NCI-H2227 treated with DMSO at 0.1 percent for 48 hours (cell line): Measurements from ENCODE around the gene RNF41.
"Not testable (repeated sequence)": the region's sequence is repeated elsewhere in the genome, so short reads cannot be mapped to it uniquely, and the experiment has no call there.

ENCODE experiments used
- DNase-seq: peaks from one replicate; lab custom pipeline; 2025; lab: John Stamatoyannopoulos, UW

RNF41 gene

GRCh38 chr12:56165369-56165768 is 56.4 kb downstream of the RNF41 start:
- DNase-seq, result no peak

- DNase-seq, result no peak
Measured at GRCh38 chr12:56164345-56164729, 57.4 kb downstream of the RNF41 start.

GRCh38 chr12:56163533-56164344 is 58.0 kb downstream of the RNF41 start:
- no peak for DNase-seq

- DNase-seq, result no peak
Measured at GRCh38 chr12:56162468-56163290, 59.0 kb downstream of the RNF41 start.

GRCh38 chr12:56161690-56162351 is 59.9 kb downstream of the RNF41 start:
- no peak for DNase-seq

- no peak for DNase-seq
Measured at GRCh38 chr12:56160894-56161689, 60.6 kb downstream of the RNF41 start.

GRCh38 chr12:56160193-56160763 is 61.4 kb downstream of the RNF41 start:
- DNase-seq, result no peak

GRCh38 chr12:56159482-56160192 is 62.1 kb downstream of the RNF41 start:
- no peak for DNase-seq

GRCh38 chr12:56158926-56159461 is 62.7 kb downstream of the RNF41 start:
- DNase-seq, result peak; percentile 53

GRCh38 chr12:56158029-56158925 is 63.4 kb downstream of the RNF41 start, which contains the start of gene MYL6:
Gene MYL6 (plus strand): TSS chr12:56158359. CDS start chr12:56158402, 43 bp downstream.
- peak; percentile 88 for DNase-seq

GRCh38 chr12:56157201-56158028 is 64.3 kb downstream of the RNF41 start:
- DNase-seq, result peak; percentile 85

GRCh38 chr12:56156464-56157200 is 65.1 kb downstream of the RNF41 start:
- not testable (repeated sequence) for DNase-seq

GRCh38 chr12:56155256-56155845 is 66.4 kb downstream of the RNF41 start:
- DNase-seq, result no peak

- no peak for DNase-seq
Measured at GRCh38 chr12:56154818-56155217, 66.9 kb downstream of the RNF41 start.

GRCh38 chr12:56154246-56154771 is 67.4 kb downstream of the RNF41 start:
- peak; percentile 65 for DNase-seq

- DNase-seq, result no peak
Measured at GRCh38 chr12:56153678-56154065, 68.0 kb downstream of the RNF41 start.
